GM12891 (cell line): ENCODE results near the gene FKBP8.
"Not testable (repeated sequence)": the region's sequence is repeated elsewhere in the genome, so short reads cannot be mapped to it uniquely, and the experiment has no call there.

Experiments used
- PAX5 ChIP-seq: IDR thresholded peaks from 2 replicates; pipeline ENCODE4 v1.6.1; 2011; ENCODE audit warnings: low read length, moderate library complexity, mild to moderate bottlenecking; ENCODE audit not compliant: insufficient read depth, severe bottlenecking
- POLR2A ChIP-seq: IDR thresholded peaks from 2 replicates; pipeline ENCODE4 v1.6.1; 2011; ENCODE audit warnings: low read depth, low read length, control low read depth
- POLR2AphosphoS5 ChIP-seq: IDR thresholded peaks from 2 replicates; pipeline ENCODE4 v1.6.1; 2011; ENCODE audit warnings: low read depth, low read length, control low read depth
- POU2F2 ChIP-seq: IDR thresholded peaks from 2 replicates; pipeline ENCODE4 v1.6.1; 2011; ENCODE audit warnings: low read depth, mild to moderate bottlenecking, control low read depth, low read length, moderate library complexity
- SPI1 ChIP-seq: IDR thresholded peaks from 2 replicates; pipeline ENCODE4 v1.6.1; 2011; ENCODE audit warnings: low read depth, low read length, control low read depth
- TAF1 ChIP-seq: IDR thresholded peaks from 2 replicates; pipeline ENCODE4 v1.6.1; 2011; ENCODE audit warnings: low read depth, low read length, control low read depth

DNA sequence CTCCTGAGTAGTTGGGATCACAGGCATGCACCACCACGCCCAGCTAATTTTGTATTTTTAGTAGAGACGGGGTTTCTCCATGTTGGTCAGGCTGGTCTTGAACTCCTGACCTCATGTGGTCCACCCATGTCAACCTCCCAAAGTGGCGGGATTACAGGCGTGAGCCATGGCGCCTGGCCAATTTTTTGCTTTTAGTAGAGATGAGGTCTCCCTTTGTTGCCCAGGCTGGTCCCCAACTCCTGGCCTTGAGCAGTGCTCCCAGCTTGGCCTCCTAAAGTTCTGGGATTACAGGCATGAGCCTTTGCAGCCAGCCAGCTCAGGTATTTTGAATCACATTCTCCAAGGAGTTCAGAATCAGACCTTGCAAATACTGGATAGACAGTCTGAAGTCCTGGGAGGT, 49.4 kb upstream of the FKBP8 start:
- TF ChIP-seq POLR2AphosphoS5, POLR2A, POU2F2, TAF1, SPI1, PAX5: not testable (repeated sequence)
